Activated T-helper 1 cell treated with anti-CD3 and anti-CD28 coated beads, Interleukin-2, amount 50 U/mL, for 16 hours (primary cell): ENCODE results near the gene LDB3.

Source experiments
- DNase-seq, 2 donors: peaks; one replicate each; pipeline ENCODE4 v3.0.0-alpha.2; 2020; ENCODE audit warnings: low read depth in 1 of 2, low spot score in 1 of 2

Gene LDB3

DNA sequence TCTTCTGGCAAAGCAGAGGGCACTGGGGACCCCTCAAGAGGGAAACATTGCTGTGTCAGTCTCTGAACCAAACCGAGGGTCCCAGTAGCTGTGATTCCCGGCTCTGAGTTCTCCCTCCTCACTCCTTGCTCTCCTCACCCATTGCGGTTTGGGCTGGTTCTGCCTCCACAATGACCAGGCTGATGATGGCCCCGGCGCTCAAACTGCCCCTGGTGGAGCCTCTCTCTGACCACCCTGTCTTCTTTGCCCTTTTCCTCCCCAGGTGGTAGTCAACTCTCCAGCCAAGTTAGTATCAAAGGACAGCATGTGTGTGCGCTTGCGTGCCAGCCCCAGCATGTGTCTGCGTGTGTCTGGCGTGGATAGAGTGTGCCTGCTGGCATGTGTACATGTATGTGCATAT lies 17.1 kb downstream of the LDB3 start:
- no peak for DNase-seq

DNA sequence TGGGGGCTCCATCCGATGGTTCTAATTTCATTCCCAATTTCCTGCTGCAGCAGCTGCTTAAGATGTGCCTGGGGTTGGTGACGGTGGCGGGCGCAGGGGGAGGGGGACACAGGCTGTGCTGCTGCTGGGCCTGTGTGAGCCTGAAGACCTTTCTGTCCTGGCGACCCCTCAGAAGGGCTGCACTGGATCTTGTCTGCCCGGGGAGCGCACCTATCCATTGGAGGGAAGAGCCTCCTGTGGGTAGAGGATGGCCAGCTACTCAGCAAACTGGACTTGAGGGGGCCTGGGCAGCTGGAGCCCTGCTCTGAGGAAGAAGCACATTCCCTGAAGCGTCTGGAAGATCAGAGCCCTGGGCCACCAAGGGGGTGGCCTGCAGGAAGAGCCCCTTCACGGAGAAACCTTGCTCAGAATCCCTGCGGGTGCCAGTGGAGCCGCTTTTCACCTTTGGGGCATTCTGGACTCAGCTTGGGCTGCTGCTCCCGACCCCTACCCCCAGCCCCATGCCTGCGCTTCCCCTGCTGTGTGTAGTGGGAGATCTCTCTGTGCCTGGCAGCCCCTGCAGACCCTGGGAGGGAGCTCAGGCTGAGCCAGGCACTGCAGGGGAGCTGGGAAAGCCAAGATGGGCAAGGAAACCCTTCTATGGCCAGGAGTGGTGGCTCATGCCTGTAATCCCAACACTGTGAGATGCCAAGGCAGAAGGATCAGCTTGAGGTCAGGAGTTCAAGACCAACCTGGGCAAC lies 17.8 kb downstream of the LDB3 start:
- DNase-seq, result no peak

DNA sequence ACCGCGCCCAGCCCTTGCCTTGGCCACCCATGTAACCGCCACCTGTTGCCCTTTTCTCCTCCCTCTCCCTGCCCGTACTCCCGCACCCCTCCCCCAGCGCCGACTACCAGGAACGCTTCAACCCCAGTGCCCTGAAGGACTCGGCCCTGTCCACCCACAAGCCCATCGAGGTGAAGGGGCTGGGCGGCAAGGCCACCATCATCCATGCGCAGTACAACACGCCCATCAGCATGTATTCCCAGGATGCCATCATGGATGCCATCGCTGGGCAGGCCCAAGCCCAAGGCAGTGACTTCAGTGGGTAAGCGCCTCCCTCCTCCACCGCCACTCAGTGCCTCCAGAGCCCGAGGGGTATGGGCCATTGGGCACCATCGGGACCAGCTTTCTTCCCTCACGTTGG lies 18.7 kb downstream of the LDB3 start:
- DNase-seq, result no peak

DNA sequence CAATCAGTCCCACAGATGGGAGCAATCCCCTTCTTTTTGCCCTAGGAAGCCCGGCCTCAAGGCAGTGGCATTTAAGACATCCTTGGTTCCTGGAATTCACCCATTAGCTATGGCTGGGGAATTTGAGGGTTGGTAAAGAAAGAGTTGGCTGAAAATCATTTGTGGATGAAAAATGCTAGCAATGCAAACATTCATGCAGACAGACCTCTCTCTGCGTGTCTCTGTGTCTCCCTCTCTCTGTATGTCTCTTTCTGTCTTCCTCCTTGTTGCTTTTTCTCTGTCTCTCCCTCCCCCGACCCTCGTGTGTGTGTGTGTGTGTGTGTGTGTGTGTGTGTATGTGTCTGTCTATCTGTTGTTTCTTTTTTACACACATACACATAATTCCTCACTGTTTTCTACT lies 19.4 kb downstream of the LDB3 start:
- no peak for DNase-seq

DNA sequence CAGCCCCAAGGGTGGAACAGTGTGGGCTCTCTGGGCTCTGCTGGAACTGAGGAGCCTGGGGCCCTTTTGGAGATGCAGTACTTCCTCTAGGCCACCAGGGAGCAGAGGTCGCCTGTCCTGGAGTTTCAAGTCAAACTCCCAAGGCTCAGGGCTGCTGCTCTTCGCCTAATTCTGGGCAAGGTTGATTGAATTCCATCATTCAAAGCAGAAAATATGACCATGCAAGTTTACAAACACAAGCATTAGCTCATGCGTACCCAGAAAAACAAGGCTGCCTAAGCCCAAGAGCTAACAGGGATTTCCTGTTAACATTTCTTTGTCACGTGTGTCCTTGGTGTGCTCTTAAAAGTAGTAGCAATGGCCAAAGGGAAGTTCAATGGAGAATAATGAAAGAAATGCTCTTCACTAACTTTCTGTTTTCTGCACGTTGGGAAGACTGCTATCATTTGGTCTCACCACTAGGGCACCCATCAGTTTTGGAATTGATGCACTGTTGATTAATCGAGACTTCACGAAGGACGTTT lies 20.1 kb downstream of the LDB3 start:
- peak; percentile 17 to 21 for DNase-seq

DNA sequence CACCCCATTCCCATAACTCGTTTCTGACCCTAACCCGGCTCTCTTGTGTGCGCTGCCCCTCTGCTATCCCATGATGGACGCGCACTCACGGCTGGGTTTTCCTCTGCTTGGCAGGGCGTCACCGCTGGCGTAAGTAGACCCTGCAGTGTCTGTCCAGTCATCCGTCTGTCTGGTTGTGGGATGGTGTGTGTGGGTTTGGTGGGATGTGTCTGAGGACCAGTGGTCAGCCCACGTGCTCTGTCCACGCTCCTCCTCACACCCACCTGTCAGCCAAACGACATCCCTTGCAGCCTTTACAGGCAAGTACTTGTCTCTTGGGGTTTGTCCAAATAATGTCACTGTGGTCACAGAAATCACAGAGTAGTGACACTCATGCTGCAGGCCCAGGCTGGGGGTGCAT lies 20.8 kb downstream of the LDB3 start:
- DNase-seq, result no peak

DNA sequence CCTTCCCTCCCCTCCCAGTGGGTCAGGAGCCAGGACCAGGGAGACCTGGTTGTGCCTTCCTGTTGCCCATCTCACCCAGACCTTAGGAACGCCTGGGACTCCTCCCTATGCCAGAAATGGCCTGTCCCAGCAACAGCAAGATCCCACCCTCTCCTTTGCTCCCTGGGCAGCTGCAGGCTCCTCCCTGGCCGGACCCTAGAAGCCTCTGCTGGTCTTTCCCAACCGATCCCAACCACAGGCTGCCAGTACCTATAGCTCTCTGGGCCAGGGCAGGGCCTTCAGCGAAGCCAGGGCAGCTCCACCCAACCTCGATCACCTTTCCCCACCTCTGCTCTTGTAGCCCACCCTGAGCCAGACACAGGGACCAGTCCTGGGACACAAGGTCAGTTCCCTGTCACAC lies 21.9 kb downstream of the LDB3 start:
- no peak for DNase-seq

DNA sequence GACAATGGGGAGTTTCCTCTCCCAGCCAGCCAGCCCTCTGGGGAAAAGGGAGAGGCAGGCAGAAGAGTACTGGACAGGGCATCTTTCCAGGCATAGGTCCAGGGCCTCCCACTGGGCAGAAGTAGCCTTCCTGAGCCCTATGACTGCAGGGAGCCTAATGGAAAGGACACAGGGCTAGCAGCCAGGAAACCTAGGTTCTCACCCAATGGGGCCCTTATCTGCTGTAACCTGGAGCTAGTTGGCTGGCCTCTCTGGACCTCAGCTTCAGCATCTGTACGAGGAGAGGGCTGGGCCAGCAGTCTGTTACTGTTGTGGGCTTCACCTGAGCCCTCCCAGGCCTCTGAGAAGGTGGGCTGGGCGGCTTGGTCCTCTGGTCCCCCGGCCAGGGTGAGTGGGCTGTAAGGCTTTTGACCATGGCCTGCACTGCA lies 22.4 kb downstream of the LDB3 start:
- DNase-seq, result no peak

DNA sequence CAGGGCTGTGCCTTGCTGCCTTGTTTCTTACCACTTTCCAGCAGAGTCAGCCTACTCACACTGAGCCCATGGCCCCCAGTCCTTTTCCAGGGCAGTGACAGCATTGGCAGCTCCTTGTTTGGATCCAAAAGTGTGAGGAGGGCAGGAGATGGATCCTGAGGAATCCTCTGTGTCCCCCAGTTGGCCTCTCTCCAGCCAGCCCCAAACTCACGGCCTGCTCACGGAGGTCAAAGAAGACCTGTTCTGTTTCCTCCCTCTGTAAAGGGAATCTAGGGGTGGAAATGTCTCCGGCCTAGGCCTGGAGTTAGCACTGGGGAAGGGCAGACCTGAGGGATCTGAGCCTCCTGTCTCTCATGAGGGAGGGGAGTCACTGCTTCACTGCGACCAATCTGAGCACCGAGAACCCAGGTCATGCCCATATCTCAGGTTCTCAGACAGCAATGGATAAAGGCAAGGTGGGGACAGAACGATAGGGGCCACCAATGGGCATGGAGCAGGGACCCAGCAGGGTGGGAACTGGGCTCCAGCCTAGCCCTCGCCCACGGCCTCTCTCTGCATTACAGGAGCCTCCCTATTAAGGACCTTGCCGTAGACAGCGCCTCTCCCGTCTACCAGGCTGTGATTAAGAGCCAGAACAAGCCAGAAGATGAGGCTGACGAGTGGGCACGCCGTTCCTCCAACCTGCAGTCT lies 23.2 kb downstream of the LDB3 start:
- no peak for DNase-seq

DNA sequence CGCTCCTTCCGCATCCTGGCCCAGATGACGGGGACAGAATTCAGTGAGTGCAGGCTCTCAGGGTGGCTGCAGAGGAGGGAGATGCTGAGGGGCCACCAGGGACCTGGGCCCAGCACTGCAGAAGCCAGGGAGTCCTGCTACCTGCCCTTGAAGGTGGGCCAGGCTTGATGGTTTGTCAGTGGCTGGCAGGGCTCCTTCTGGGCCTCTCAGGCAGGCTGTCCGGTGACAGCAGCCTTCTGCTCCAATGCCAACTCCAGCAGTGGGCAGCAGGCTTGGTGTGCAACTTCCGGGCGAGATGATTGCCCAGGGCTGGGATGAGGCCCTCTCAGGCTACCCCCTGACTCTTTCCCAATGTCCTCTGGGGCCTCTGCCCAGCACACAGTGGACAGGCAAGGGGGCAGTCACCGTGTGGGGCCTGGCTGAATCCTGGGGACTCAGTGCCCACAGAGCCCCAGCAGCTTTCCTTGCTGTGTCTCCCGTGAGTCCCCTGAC lies 23.8 kb downstream of the LDB3 start:
- no peak for DNase-seq

DNA sequence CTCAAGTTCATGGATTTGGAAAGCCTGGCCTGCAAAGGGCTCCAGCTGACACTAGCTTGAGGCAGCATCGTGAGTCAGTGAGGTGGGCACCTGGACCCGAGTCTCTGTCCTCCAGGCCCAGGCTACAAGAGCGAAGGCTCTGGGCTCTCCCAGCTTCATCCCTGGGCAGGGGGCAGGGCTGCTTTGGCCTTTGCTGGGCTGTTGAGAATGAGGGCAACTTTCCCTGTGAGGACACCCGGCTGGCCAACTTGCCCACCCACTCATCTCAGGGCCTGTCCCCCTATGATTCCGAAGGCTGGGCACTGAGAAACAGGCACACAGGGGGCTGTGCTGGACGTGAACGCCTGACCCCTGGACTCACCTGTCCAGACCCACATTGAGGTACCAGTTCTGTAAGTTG lies 24.4 kb downstream of the LDB3 start:
- DNase-seq, result no peak

DNA sequence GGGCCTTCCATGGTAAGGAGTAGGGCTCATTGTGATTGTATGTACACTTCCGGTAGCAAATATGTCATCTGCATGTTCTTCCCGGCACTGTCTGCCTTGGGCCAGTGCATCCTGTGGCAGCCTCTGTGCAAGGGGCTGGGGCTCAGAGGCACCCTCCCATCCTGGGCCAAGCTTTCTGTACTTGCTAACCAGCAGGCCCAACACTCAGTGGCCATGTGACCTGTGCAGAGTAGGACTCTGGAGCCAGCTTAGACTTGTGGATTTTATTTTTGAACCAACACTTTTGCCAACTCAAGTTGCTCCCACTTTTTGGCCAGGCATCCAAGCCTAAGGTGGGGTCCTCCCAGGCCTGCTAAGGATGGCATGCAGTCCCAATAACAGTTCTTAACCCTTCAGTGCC lies 25.0 kb downstream of the LDB3 start:
- no peak for DNase-seq

DNA sequence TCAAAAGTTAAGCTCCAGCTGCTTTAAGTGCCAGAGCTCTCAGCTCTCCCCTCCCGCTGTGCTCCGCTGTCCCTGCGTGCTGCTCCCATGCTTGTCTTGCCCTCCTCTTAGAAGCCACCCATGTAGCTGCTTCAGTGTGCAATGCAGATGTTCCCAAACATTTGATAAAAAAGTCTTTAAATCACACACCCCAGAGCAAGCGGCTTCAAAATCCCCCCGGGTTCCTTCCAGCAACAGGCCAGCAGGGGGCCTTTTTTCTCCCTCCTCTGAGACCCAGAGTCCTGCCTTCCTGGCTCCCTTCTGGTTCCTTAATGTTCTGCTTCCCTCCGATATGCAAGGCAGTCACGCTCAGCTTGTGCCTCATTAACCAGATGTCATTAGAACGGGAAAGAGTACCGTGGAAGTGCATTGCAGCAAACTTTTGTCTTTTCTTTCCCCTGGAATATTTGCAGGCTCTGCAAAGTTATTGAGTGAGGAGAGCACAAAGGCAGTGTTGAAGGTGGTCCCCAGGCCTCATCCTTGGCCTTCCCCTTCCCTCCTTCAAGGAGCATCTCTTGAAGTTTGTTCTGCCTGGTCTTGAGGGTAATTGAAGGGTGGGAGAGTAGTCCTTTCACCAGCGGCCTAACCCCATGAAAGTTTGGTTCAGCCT lies 25.5 kb downstream of the LDB3 start:
- no peak for DNase-seq

DNA sequence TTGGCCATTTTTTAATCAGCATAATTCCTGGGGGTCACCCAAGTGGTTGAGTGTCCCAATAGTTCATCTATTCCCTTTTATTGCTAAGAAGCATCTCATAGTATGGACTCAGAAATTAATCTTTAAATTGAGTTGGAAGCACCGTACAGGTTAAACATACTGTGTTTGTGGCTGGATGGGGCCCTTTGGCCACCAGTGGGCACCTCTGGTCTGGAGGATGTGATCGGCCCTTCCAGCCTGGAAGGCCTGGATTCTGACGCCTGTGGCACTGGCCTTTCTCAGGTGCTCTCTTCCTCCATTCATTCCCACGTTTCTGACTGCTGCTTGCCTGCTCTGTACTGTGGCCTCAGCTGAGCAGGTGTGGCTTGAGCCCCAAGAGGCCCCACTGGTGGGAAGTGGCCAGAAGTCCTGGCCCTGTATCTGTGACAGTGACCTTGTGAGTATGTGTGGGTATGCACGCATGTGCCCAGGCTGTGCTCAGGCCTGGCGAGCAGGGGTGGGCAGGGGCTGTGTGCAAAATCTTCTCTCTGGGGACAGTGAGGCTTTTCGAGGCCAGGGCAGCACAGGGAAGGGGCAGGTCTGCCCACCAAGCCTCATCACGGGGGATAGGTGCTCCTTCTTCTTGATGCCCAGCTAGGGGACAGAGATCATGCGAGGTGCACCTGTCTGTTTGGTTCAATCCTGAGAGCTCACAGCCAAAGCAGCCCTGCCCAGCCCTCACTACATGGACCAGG lies 30.1 kb downstream of the LDB3 start:
- DNase-seq, result no peak

DNA sequence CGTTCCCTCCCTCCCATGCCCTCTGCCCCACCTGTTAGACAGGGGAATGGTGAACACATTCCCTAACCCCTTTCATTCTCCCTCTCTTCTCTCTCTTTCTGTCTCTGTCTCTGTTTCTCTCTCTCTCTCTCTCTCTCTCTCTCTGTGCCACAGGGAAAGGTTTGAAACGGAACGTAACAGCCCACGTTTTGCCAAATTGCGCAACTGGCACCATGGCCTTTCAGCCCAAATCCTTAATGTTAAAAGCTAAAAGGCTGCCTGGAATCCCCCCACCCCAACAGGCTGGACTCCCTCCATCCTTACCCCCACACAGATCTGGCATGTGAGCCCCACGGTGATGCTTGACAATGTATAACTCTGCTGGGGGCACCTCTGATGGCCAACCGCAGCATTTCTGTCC lies 30.8 kb downstream of the LDB3 start:
- no peak for DNase-seq

DNA sequence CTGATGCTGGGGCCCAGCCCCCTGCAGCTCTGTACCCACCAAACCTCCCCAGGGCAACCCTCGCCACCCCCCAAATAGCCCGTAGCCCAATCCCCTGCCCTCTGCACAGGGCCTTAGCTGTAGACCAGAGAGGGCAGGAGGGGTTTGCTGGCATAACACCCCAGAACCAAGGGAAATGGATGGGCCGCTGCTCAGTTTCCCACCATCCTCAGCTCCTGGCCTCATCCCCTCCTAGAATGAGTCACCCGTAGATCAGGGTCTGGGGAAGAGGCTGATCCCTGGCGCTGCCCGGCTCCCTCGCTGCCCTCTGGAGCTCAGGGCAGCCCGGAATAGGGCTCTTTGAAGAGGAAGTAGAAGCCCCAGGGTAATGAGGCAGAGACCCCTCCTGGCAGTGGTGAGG lies 31.2 kb downstream of the LDB3 start:
- DNase-seq, result no peak

DNA sequence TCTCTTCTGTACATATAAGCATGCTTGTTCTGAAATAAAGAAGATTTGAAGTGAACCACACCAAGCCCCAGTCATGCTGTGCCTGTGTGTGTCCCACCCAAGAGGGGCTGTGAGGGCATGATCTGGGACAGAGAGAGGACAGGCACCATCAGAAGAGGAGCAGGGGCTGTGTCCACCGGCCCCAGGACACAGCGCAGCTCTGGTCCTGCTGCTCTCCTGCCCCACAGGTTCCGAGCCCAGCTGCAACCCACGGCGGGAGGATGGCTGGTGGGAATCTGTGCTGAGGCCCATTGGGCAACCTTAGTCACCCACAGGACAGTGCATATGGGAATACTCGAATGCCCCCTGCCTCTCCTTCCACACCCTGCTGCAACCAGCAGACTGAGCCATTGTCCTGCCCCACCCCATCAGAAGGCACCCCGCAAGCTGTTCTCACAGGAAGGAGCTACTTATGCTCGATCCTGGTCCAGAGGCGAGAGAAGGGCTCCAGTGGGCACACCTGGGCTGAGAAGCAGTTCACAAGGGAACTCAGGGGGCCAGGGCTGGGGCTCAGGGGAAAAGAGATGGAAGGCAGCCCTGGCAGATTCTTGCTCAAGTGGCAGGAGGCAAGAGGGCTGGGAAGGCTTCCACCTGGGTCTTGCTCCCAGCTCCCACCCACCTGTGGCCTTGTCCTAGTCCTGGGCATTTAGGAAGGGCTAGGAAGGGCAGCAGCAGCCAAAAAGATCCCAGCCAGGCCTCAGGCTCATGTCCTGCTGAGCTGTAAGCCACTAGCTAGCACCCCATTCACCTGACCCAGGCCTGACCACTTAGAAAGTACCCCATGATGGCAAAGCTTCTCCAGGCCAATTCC lies 31.9 kb downstream of the LDB3 start:
- DNase-seq, result no peak

DNA sequence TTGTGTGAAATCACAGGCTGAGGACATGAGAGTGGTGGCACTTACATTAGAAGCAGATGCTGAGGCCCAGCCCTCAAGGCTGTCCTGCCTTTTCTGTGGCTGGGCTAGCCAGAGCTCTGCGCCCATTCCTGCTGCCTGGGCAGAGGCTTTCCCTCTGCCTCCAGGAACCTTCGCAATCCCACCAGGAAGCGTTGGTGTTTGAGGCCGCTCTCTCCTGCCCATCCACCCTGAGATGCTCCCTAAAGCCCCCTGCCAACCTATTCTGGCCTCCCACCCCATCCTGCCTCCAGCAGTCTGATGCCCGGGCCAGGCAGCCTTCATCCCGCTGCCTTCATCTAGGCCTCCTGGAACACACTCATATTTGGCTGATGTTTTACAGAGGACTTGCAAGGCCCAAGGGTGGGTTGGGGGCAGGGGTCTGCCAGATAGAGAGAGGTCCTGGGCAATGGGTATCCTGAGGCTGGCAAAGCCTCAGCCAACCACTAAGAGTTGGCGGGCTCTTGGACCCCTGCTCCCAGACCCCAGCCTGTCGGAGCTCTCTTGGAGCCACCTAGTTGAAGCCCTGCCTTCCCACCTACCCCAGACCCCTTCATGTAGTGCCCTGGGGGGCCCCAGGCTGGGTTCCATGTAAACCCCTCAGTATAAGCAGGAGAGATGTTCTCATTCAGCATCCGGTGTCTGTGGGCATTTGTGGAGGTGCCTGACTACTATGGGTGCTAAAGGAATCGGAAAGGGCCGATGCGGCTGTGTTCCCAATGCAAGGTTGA lies 32.7 kb downstream of the LDB3 start:
- no peak for DNase-seq

DNA sequence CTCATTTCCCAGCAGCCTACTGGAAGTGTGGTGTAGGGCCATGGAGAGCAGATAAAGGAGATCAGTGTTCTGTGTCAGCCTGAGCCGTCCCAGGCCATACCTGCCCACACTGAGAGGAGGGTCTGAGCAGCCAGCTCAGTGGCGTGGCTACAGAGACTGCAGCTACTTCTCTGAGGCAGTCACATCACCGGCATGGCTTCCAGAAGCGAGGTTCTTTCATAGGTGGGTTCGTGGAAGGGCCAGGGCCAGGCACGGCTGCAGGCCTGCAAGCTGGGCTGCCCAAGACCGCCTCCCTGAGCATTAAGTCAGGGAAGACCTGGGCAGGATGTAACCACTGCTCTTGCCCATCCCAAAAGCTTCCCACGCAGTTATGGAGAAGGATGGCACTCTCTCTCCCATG lies 34.9 kb downstream of the LDB3 start:
- no peak for DNase-seq

DNA sequence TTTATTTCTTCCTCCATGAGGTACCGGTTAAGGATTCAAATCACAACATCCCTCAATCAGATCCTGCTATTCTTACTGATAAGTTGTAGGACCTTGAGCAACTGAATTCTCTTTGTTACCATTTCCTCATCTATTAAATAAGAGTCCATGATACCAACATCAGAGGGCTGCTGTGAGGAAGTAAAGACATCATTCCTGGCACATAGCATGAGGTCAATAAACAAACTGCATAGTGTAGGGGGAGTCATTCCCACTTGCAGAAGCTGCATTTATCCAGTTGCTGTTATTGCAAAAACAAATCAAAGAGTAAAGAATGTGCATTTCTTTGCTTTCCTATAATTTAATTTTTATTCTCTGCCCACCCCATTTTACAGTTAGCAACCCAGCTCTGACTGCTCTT lies 36.8 kb downstream of the LDB3 start:
- no peak for DNase-seq
